Activated T-cell treated with anti-CD3 and anti-CD28 coated beads, Interleukin-2, amount 50 U/mL, for 72 hours (primary cell): ENCODE data around the gene RGPD6. TPM values are rescaled to one million over a fixed set of nuclear protein-coding genes. Genes with fewer than 3 reads are reported as not detected.
"Not testable (repeated sequence)": the region's sequence is repeated elsewhere in the genome, so short reads cannot be mapped to it uniquely, and the experiment has no call there.

Source experiments
- ATAC-seq, 2 donors: fragments of 150-1000 bp; cut with Tn5 transposase; replicated peaks in 1 of 2; 2 replicates each; pipeline ENCODE4 v1.10.0; 2021; ENCODE audit warnings: moderate library complexity in 2 of 2, mild to moderate bottlenecking in 1 of 2
- DNase-seq, 2 donors: peaks; one replicate each; pipeline ENCODE4 v3.0.0; 2021 to 2022; ENCODE audit warnings: mixed read lengths in 1 of 2
- H3K27ac Mint-ChIP-seq: one replicate; pipeline ENCODE4 v1.8.0; 2022; ENCODE audit warnings: mild to moderate bottlenecking, moderate library complexity, mixed read lengths
- H3K27me3 Mint-ChIP-seq: one replicate; pipeline ENCODE4 v1.8.0; 2022; ENCODE audit warnings: low read depth, mixed read lengths
- H3K36me3 Mint-ChIP-seq, 2 donors: one replicate each; pipeline ENCODE4 v1.8.0; 2022; ENCODE audit warnings: mixed read lengths in 2 of 2, mild to moderate bottlenecking in 1 of 2; ENCODE audit not compliant: insufficient read depth in 2 of 2
- H3K4me1 Mint-ChIP-seq: one replicate; pipeline ENCODE4 v1.8.0; 2022; ENCODE audit warnings: low read depth, mixed read lengths
- H3K4me3 Mint-ChIP-seq, 2 donors: one replicate each; pipeline ENCODE4 v1.8.0; 2022; ENCODE audit warnings: mild to moderate bottlenecking in 2 of 2, mixed read lengths in 2 of 2, moderate library complexity in 2 of 2
- H3K9me3 Mint-ChIP-seq, 2 donors: one replicate each; pipeline ENCODE4 v1.8.0; 2022; ENCODE audit warnings: mixed read lengths in 2 of 2
- total RNA-seq, 2 donors: library from RNA; stranded (reverse); gene quantifications; one replicate each; pipeline ENCODE4 v1.2.3, GENCODE V29; 2022

RGPD6 gene
- 10 to 100 TPM in 1 of 2 donors, 1 to 10 TPM in 1; 8.6 to 30.1 TPM for total RNA-seq

DNA sequence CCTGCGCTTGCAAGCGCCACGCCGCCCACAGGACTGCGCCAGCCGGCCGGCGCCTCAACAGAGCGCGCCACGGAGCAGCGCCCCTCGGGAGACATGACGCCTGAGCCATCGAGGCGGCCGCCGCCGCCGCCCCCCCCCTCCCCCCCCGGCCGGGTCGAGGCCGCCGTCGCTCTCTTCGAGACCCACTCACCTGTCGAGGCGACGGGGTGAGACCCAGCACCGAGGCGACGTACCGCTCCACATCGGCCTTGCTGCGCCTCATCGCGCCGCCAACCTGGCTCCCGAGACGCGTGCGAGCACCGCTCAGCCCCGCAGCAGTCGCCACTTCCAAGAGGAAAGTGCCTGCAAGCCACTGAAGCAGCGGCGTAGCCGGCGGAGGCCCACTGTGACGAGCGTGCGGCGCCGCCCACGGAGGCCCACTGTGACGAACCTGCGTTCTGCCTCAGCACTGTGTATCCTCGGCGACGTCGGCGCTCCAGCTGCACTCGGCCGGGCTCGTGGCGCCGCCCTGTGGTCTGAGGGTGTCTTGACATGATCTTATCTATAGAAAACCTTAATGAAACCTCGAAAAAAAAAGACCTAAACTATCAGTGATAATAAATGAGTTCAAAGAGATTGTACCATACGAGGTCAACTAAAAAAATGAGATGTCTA, at the start of gene RGPD6:
TSS of gene RGPD6 (minus strand) at position 460 of the 654 bp plus-strand sequence. CDS start at position 262, 198 bp downstream.
- not testable (repeated sequence) for H3K27me3 Mint-ChIP-seq, H3K9me3 Mint-ChIP-seq, DNase-seq, H3K4me1 Mint-ChIP-seq, H3K4me3 Mint-ChIP-seq, H3K27ac Mint-ChIP-seq, H3K36me3 Mint-ChIP-seq
- ATAC-seq: peak; percentile 100

GRCh38 chr2:110619326-110619939, 42.4 kb upstream of the RGPD6 start:
- H3K9me3 Mint-ChIP-seq, DNase-seq, H3K27ac Mint-ChIP-seq: not testable (repeated sequence)

GRCh38 chr2:110613927-110614326, 36.9 kb upstream of the RGPD6 start:
- H3K9me3 Mint-ChIP-seq, H3K4me1 Mint-ChIP-seq, H3K27me3 Mint-ChIP-seq, DNase-seq, H3K4me3 Mint-ChIP-seq, ATAC-seq, H3K36me3 Mint-ChIP-seq, H3K27ac Mint-ChIP-seq: not testable (repeated sequence)

More at GRCh38 chr2:110619326-110619939, 42.4 kb upstream of the RGPD6 start:
- not testable (repeated sequence) for H3K4me1 Mint-ChIP-seq, H3K36me3 Mint-ChIP-seq, H3K27me3 Mint-ChIP-seq, ATAC-seq, H3K4me3 Mint-ChIP-seq

GRCh38 chr2:110610613-110611250, 33.7 kb upstream of the RGPD6 start:
- ATAC-seq: peak; percentile 77 to 80
- not testable (repeated sequence) for H3K4me1 Mint-ChIP-seq, H3K27ac Mint-ChIP-seq, H3K27me3 Mint-ChIP-seq, H3K9me3 Mint-ChIP-seq, H3K36me3 Mint-ChIP-seq
- peak; percentile 12 to 24 for DNase-seq
- peak overlapping the region; percentile 24 to 27 for H3K4me3 Mint-ChIP-seq

DNA sequence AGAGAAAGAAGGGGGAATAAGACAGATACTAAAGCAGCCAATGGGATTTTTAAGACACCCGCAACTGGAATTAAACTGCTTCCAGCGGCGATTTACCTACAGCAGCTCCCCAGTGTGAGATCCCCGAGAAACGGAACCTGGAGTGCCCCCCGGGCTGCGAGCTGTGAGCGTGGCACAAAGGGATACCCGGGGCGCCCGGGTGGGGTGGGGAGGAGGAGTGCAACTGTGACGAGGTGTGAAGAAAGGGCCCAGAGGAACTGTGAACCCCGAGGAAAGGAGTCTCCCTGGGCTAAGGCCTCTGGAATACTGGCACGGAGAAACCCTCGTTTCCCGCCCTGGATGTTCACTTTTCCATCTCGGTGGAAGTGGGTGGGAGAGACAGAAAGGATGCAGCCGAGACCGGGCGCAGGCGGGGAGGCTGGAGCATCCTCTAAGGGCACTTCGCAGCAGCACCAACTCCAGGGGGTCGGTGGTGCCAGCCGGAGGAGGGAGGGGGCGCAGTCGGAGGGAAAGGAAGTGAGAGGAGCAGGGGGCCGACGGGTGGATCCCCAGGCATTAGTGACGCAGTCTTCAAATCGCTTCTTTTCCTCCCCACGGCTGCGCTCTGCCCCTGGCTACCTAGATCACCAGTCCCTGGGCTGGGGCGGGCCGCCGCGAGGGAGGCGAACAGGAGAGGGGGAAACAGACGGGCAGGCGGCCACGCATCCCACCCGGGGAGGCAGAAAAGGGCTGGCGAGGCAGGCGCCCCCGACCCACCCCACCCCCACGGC, 33.0 kb upstream of the RGPD6 start:
- not testable (repeated sequence) for H3K4me1 Mint-ChIP-seq, H3K27me3 Mint-ChIP-seq, DNase-seq, H3K9me3 Mint-ChIP-seq, H3K27ac Mint-ChIP-seq, H3K4me3 Mint-ChIP-seq, H3K36me3 Mint-ChIP-seq
- peak; percentile 53 for ATAC-seq

DNA sequence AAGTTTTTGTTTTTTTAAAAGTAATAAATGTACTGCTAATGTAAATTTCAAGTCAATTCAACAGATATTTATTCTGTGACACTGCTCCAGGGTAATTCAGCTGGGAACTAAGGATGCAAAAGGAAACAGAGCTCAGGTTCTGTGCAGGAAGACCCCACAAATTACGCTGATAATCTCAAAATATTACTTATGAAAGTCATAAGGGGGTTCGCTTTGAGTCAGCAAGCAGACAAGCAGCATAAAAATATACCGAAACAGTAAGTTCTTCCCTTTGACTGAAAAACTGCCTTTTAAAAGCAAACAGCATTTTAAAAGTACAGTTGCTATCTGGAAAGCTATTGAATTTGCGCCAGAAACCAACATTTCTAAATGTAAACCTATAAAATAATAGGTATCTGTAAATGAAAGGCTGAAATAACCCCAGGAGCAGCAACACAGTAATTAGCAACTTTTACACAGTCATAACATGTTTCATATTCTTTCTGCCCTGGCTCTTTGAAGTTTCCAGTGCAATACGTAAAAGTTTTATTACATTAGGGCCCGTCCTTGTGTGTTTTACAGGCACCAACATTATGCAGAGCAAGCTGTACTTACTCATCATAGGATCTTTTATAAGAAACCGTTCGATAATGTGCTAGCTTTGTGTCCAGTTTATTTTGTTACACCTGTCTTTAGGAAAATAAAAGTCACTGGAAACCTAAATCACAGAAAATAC, 31.9 kb upstream of the RGPD6 start:
- H3K27me3 Mint-ChIP-seq: not testable (repeated sequence)

DNA sequence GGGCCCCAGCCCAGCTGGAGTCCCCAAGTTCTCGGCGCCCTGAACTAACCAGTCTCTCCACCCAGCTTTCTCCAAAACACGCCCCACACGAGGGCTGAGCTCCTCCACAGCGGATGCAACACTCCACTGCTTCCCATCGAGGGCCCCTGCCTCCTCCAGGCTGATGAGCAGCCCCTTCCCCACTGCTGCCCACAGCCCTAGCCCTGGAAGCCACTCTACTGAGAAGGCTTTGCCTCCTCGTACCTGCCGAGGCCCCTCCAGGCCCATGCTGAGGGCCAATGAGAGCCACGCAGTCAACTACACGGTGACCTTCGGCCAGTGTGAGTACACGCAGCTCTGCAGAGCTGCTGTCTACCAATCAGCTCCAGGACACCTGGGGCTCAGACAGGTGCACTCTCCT, 28.0 kb upstream of the RGPD6 start:
- H3K4me3 Mint-ChIP-seq, H3K27me3 Mint-ChIP-seq, H3K36me3 Mint-ChIP-seq, H3K27ac Mint-ChIP-seq, ATAC-seq, H3K9me3 Mint-ChIP-seq, DNase-seq, H3K4me1 Mint-ChIP-seq: not testable (repeated sequence)

More for the DNA sequence above, 31.9 kb upstream of the RGPD6 start:
- H3K4me1 Mint-ChIP-seq, H3K9me3 Mint-ChIP-seq, H3K27ac Mint-ChIP-seq, ATAC-seq, H3K4me3 Mint-ChIP-seq, DNase-seq, H3K36me3 Mint-ChIP-seq: not testable (repeated sequence)

GRCh38 chr2:110603917-110604591, 27.0 kb upstream of the RGPD6 start:
- H3K4me3 Mint-ChIP-seq, ATAC-seq, H3K9me3 Mint-ChIP-seq, H3K27ac Mint-ChIP-seq, H3K4me1 Mint-ChIP-seq, DNase-seq, H3K27me3 Mint-ChIP-seq, H3K36me3 Mint-ChIP-seq: not testable (repeated sequence)

DNA sequence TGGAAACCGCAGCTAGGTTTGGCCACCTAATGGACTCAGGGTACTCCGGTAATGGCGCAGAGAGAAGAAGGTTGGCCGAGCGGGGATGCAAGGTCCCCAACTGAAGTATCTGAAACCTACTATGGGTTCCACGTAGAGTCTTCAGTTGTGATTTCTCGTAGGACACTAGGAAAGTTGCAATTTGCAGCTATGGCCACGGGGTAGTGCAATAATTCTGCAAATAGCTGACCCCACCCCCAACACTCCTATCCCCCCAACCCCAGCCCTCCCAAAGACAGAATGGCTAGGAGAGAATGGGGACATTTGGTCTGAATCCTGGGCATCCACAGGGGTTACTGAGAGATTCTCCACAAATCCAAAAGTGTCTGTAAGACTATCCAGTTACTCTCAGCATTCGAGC, 25.1 kb upstream of the RGPD6 start:
- H3K9me3 Mint-ChIP-seq, H3K36me3 Mint-ChIP-seq, H3K4me3 Mint-ChIP-seq, ATAC-seq, H3K27me3 Mint-ChIP-seq, DNase-seq, H3K4me1 Mint-ChIP-seq, H3K27ac Mint-ChIP-seq: not testable (repeated sequence)

GRCh38 chr2:110591973-110592372, 15.0 kb upstream of the RGPD6 start:
- not testable (repeated sequence) for H3K4me3 Mint-ChIP-seq, H3K27me3 Mint-ChIP-seq

DNA sequence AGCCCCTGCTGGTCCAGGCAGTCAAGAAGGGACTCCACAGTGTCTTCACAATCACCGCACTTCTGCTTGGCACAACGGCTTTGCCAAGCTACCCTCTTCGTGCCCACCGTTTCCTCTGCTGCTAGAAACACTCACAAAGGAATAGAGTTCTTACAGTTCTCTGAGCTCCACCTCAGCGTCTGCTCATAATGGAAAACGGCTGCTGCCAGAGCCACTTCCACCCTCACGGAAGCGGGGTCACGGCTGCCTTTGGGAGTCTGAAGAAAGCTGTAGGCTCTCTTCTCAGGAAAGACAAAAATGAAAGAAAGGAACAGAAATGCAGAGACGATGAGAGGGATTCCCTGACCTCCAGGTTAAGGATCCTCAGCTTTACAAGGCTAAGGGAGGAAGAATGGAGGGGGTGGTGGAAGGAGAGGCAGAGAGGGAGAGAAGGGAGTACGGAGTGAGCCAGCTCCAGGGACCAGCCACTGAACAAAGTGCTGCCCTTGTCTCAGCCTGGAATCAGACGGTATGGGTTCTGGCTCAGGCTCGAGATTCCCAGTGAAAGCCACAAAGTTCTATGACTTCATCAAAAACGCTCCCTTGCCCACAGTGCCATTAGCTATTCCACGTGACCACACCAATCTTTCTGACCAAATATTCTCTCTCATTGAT, 12.8 kb upstream of the RGPD6 start:
- H3K4me3 Mint-ChIP-seq, H3K9me3 Mint-ChIP-seq, DNase-seq, H3K27ac Mint-ChIP-seq, H3K27me3 Mint-ChIP-seq, ATAC-seq, H3K4me1 Mint-ChIP-seq, H3K36me3 Mint-ChIP-seq: not testable (repeated sequence)

More at GRCh38 chr2:110591973-110592372, 15.0 kb upstream of the RGPD6 start:
- H3K9me3 Mint-ChIP-seq, H3K36me3 Mint-ChIP-seq, H3K4me1 Mint-ChIP-seq, DNase-seq, H3K27ac Mint-ChIP-seq: not testable (repeated sequence)
- peak in 1 of 2 donors; percentile 28 for ATAC-seq

GRCh38 chr2:110588520-110588919, 11.5 kb upstream of the RGPD6 start:
- ATAC-seq, DNase-seq, H3K36me3 Mint-ChIP-seq, H3K27ac Mint-ChIP-seq, H3K4me3 Mint-ChIP-seq, H3K4me1 Mint-ChIP-seq, H3K27me3 Mint-ChIP-seq, H3K9me3 Mint-ChIP-seq: not testable (repeated sequence)
